T-cell (primary cell): ENCODE measurements around the gene KRTAP10-3. TPM values are rescaled to one million over a fixed set of nuclear protein-coding genes. Genes with fewer than 3 reads are reported as not detected.
"Not testable (repeated sequence)": the region's sequence is repeated elsewhere in the genome, so short reads cannot be mapped to it uniquely, and the experiment has no call there.

ENCODE experiments used
- ATAC-seq, 4 experiments: fragments of 200-7000 bp in 3 of 4; fragments of 150-1000 bp in 1 of 4; cut with Tn5 transposase; replicated peaks in 1 of 4; 1 replicate in 3 of 4; 2 replicates in 1 of 4; pipeline ENCODE4 v1.10.0; 2021; ENCODE audit warnings: moderate library complexity in 3 of 4, mild to moderate bottlenecking in 2 of 4, moderate number of reproducible peaks in 1 of 4
- CTCF ChIA-PET, 2 donors: fragments of 300-600 bp; sonication (Branson Sonifier 250); formaldehyde crosslinking; loops; one replicate each; lab custom pipeline; 2022; ENCODE audit warnings: antibody characterized with exemption in 2 of 2; lab: Charles Lee
- POLR2A ChIA-PET, 2 donors: fragments of 300-600 bp; sonication (Branson Sonifier 250); formaldehyde crosslinking; loops; one replicate each; lab custom pipeline; 2022; ENCODE audit warnings: antibody characterized with exemption in 2 of 2; lab: Charles Lee
- DNase-seq, 35 experiments: peaks; one replicate each; pipeline versions ENCODE4 v3.0.0 to v3.0.0-alpha.2; 2013 to 2023
- H3K27ac ChIP-seq: one replicate; pipeline ENCODE4 v1.5.1; 2013; ENCODE audit warnings: low read length
- H3K27me3 ChIP-seq, 2 experiments: replicated peaks in 1 of 2; 1 replicate in 1 of 2; 2 replicates in 1 of 2; pipeline versions ENCODE4 v1.6.1 to v1.7.0; 2013; ENCODE audit warnings: low read length in 1 of 2, mixed read lengths in 1 of 2; ENCODE audit not compliant: control insufficient read depth in 2 of 2, insufficient read depth in 2 of 2; ENCODE audit errors: extremely low read depth in 1 of 2
- H3K36me3 ChIP-seq, 2 donors: 1 replicate in 1 of 2; 2 replicates in 1 of 2; pipeline versions ENCODE4 v1.6.1 to v1.7.0; 2013; ENCODE audit warnings: low read length in 1 of 2; ENCODE audit not compliant: control insufficient read depth in 2 of 2, insufficient read depth in 1 of 2; ENCODE audit errors: extremely low read depth in 1 of 2
- H3K4me1 ChIP-seq, 2 experiments: 1 replicate in 1 of 2; 2 replicates in 1 of 2; pipeline versions ENCODE4 v1.6.1 to v1.7.0; 2013; ENCODE audit warnings: low read length in 2 of 2, mixed read lengths in 1 of 2; ENCODE audit not compliant: insufficient read depth in 2 of 2, control insufficient read depth in 1 of 2; ENCODE audit errors: extremely low read depth in 1 of 2
- H3K4me3 ChIP-seq, 2 donors: 1 replicate in 1 of 2; 2 replicates in 1 of 2; pipeline versions ENCODE4 v1.5.1 to v1.7.0; 2013; ENCODE audit warnings: mild to moderate bottlenecking in 2 of 2, low read length in 1 of 2, moderate library complexity in 1 of 2; ENCODE audit not compliant: control insufficient read depth in 1 of 2; ENCODE audit errors: extremely low read depth in 1 of 2
- H3K9me3 ChIP-seq: 2 replicates; pipeline ENCODE4 v1.7.0; 2013
- H3K27ac Mint-ChIP-seq, 2 donors: one replicate each; pipeline ENCODE4 v1.8.0; 2020 to 2021; ENCODE audit warnings: mild to moderate bottlenecking in 2 of 2, mixed read lengths in 2 of 2
- H3K27me3 Mint-ChIP-seq, 2 donors: one replicate each; pipeline ENCODE4 v1.8.0; 2021 to 2022; ENCODE audit warnings: mixed read lengths in 2 of 2
- H3K36me3 Mint-ChIP-seq: one replicate; pipeline ENCODE4 v1.8.0; 2021; ENCODE audit warnings: mixed read lengths
- H3K4me1 Mint-ChIP-seq, 3 donors: one replicate each; pipeline ENCODE4 v1.8.0; 2020 to 2022; ENCODE audit warnings: mixed read lengths in 3 of 3, mild to moderate bottlenecking in 1 of 3
- H3K4me3 Mint-ChIP-seq, 3 donors: one replicate each; pipeline ENCODE4 v1.8.0; 2020 to 2022; ENCODE audit warnings: mild to moderate bottlenecking in 3 of 3, mixed read lengths in 3 of 3, moderate library complexity in 3 of 3
- H3K9me3 Mint-ChIP-seq, 3 donors: one replicate each; pipeline ENCODE4 v1.8.0; 2020 to 2022; ENCODE audit warnings: mixed read lengths in 3 of 3
- WGBS: methylation state at CpG from one replicate; pipeline ENCODE4 v1.1.5; 2013; ENCODE audit warnings: missing lambda C conversion rate; ENCODE audit not compliant: insufficient coverage; 5-methylcytosine and 5-hydroxymethylcytosine counted together
- total RNA-seq, 35 experiments: library from RNA in 6 of 35; stranded (reverse) in 6 of 35; fragments of 120-200 nt in 1 of 35; gene quantifications; one replicate each; pipeline versions ENCODE4 v1.2.1 to v1.2.4 and lab custom pipeline; 2013 to 2026

Gene KRTAP10-3
- total RNA-seq, 5 donors from 2014 or later (not counting 1 experiment from before 2014, with no cell fraction given): not detected

GRCh38 chr21:44576025-44576420 lies 17.4 kb upstream of the KRTAP10-3 start:
- ChIA-PET CTCF (no interaction called here), POLR2A (no interaction called here)
- H3K27ac ChIP-seq: no peak overlapping the region
- no peak overlapping the region for H3K4me3 ChIP-seq
- H3K4me3 Mint-ChIP-seq: no peak overlapping the region
- DNase-seq (no peak), ATAC-seq (no peak)
- peaks cover 0 to 33% of the 10 kb centered on the region in 2 experiments for H3K27me3 ChIP-seq
- H3K9me3 ChIP-seq: no peaks in the 10 kb centered on the region
- 79% methylated on average over 4 of the region's 10 CpGs for WGBS
- H3K27me3 Mint-ChIP-seq: peaks cover 9 to 16% of the 10 kb centered on the region in 2 donors
- H3K9me3 Mint-ChIP-seq: peaks cover 4 to 21% (median 9%) of the 10 kb centered on the region in 3 donors
- peaks cover 0 to 7% of the 10 kb centered on the region in 2 experiments for H3K4me1 ChIP-seq
- no peaks in the 10 kb centered on the region for H3K36me3 Mint-ChIP-seq
- H3K27ac Mint-ChIP-seq: no peak overlapping the region
- H3K4me1 Mint-ChIP-seq: peaks cover under 1 to 12% (median 5%) of the 10 kb centered on the region in 3 donors
- no peaks in the 10 kb centered on the region for H3K36me3 ChIP-seq

GRCh38 chr21:44575307-44576024 lies 16.9 kb upstream of the KRTAP10-3 start:
- no peak for ATAC-seq
- ChIA-PET POLR2A (no interaction called here), CTCF (no interaction called here)
- Mint-ChIP-seq H3K27me3 (peaks cover 9 to 16% of the 10 kb centered on the region in 2 donors), H3K4me1 (peaks cover 0 to 12% (median 5%) of the 10 kb centered on the region in 3 donors), H3K27ac (no peak overlapping the region), H3K9me3 (peaks cover 4 to 17% (median 8%) of the 10 kb centered on the region in 3 donors), H3K36me3 (no peaks in the 10 kb centered on the region), H3K4me3 (no peak overlapping the region)
- peak in 1 of 35 experiments; percentile 23 for DNase-seq
- H3K4me3 ChIP-seq: no peak overlapping the region
- peaks cover 0 to 7% of the 10 kb centered on the region in 2 experiments for H3K4me1 ChIP-seq
- no peak overlapping the region for H3K27ac ChIP-seq
- no peaks in the 10 kb centered on the region for H3K9me3 ChIP-seq
- H3K36me3 ChIP-seq: no peaks in the 10 kb centered on the region
- H3K27me3 ChIP-seq: peaks cover 0 to 33% of the 10 kb centered on the region in 2 experiments
- 84% methylated on average over 16 of the region's 20 CpGs for WGBS

GRCh38 chr21:44574457-44575306 lies 16.1 kb upstream of the KRTAP10-3 start:
- peak in 2 of 35 experiments; percentile 2 to 10 for DNase-seq
- Mint-ChIP-seq H3K4me3 (no peak overlapping the region), H3K9me3 (peaks cover 0 to 15% (median 8%) of the 10 kb centered on the region in 3 donors), H3K36me3 (no peaks in the 10 kb centered on the region), H3K4me1 (peaks cover 0 to 12% (median 2%) of the 10 kb centered on the region in 3 donors), H3K27ac (no peak overlapping the region), H3K27me3 (peaks cover 9 to 12% of the 10 kb centered on the region in 2 donors)
- peaks cover 0 to 7% of the 10 kb centered on the region in 2 experiments for H3K4me1 ChIP-seq
- no peaks in the 10 kb centered on the region for H3K36me3 ChIP-seq
- no peak overlapping the region for H3K4me3 ChIP-seq
- ChIA-PET POLR2A (no interaction called here), CTCF (no interaction called here)
- peaks cover 0 to 36% of the 10 kb centered on the region in 2 experiments for H3K27me3 ChIP-seq
- WGBS: 37% methylated on average over 20 of the region's 21 CpGs
- ATAC-seq: no peak
- H3K27ac ChIP-seq: no peak overlapping the region
- no peaks in the 10 kb centered on the region for H3K9me3 ChIP-seq

- 70% methylated on average over 9 of the region's 25 CpGs for WGBS
- H3K4me3 Mint-ChIP-seq, CTCF ChIA-PET: not testable (repeated sequence)
Measured at GRCh38 chr21:44573630-44574456, 15.2 kb upstream of the KRTAP10-3 start, which contains the start of gene KRTAP10-4. TSS of gene KRTAP10-4 (plus strand) at chr21:44573729. CDS start at chr21:44573759, 30 bp downstream.

GRCh38 chr21:44572959-44573583 lies 14.5 kb upstream of the KRTAP10-3 start:
- no peaks in the 10 kb centered on the region for H3K36me3 Mint-ChIP-seq
- 88% methylated on average over 9 of the region's 15 CpGs for WGBS
- H3K9me3 Mint-ChIP-seq: peaks cover 0 to 13% (median 8%) of the 10 kb centered on the region in 3 donors
- no peak overlapping the region for H3K4me3 Mint-ChIP-seq
- peaks cover 10 to 12% of the 10 kb centered on the region in 2 donors for H3K27me3 Mint-ChIP-seq
- peaks cover 0 to 7% of the 10 kb centered on the region in 2 experiments for H3K4me1 ChIP-seq
- H3K27me3 ChIP-seq: peaks cover 0 to 44% of the 10 kb centered on the region in 2 experiments
- H3K27ac ChIP-seq: no peak overlapping the region
- peaks cover 0 to 12% (median 2%) of the 10 kb centered on the region in 3 donors for H3K4me1 Mint-ChIP-seq
- H3K27ac Mint-ChIP-seq: no peak overlapping the region
- CTCF ChIA-PET: no interaction called here
- no peak for DNase-seq
- no peaks in the 10 kb centered on the region for H3K36me3 ChIP-seq
- no peaks in the 10 kb centered on the region for H3K9me3 ChIP-seq
- H3K4me3 ChIP-seq: no peak overlapping the region
- no peak for ATAC-seq
- POLR2A ChIA-PET: no interaction called here

More at GRCh38 chr21:44573630-44574456, 15.2 kb upstream of the KRTAP10-3 start, which contains the start of gene KRTAP10-4:
- H3K4me1 ChIP-seq, H3K27ac Mint-ChIP-seq, H3K4me3 ChIP-seq, H3K36me3 Mint-ChIP-seq, ATAC-seq, H3K36me3 ChIP-seq, H3K27ac ChIP-seq, H3K9me3 ChIP-seq, POLR2A ChIA-PET: not testable (repeated sequence)
- peak in 1 of 35 experiments; percentile 19 for DNase-seq
- peaks cover 10 to 12% of the 10 kb centered on the region in 2 donors for H3K27me3 Mint-ChIP-seq
- peaks cover 0 to 44% of the 10 kb centered on the region in 2 experiments for H3K27me3 ChIP-seq
- H3K4me1 Mint-ChIP-seq: peaks cover 0 to 12% (median 2%) of the 10 kb centered on the region in 3 donors
- peaks cover 0 to 15% (median 8%) of the 10 kb centered on the region in 3 donors for H3K9me3 Mint-ChIP-seq
